SK-N-MC (cell line): Measurements from ENCODE around the gene CD48.
"Not testable (repeated sequence)": the region's sequence is repeated elsewhere in the genome, so short reads cannot be mapped to it uniquely, and the experiment has no call there.

Experiments used
- DNase-seq: peaks from one replicate; pipeline ENCODE4 v3.0.0-alpha.2; 2011; ENCODE audit warnings: low read depth, low spot score
- H3K27ac ChIP-seq: fragments of 200-600 bp; sonication (generic); 2 replicates; pipeline ENCODE4 v1.5.1; 2016; ENCODE audit warnings: mixed run types
- H3K36me3 ChIP-seq: fragments of 200-600 bp; sonication (generic); 2 replicates; pipeline ENCODE4 v1.6.1; 2017; ENCODE audit warnings: antibody characterized with exemption, low read length, mixed read lengths; ENCODE audit not compliant: insufficient read depth
- H3K4me3 ChIP-seq: fragments of 200-600 bp; sonication (generic); 2 replicates; pipeline ENCODE4 v1.5.1; 2016
- H3K9ac ChIP-seq: fragments of 200-600 bp; sonication (generic); 2 replicates; pipeline ENCODE4 v1.8.0; 2017; ENCODE audit warnings: mixed run types, mixed read lengths; ENCODE audit not compliant: insufficient read length
- H3K9me3 ChIP-seq: fragments of 200-600 bp; sonication (generic); 2 replicates; pipeline ENCODE4 v1.6.1; 2017; ENCODE audit warnings: low read depth, mild to moderate bottlenecking, antibody characterized with exemption, low read length, moderate library complexity, mixed read lengths
- EZH2 ChIP-seq: fragments of 200-600 bp; sonication (generic); IDR thresholded peaks from one replicate; pipeline ENCODE4 v1.6.1; 2017; ENCODE audit warnings: antibody characterized with exemption
- FOXP2 ChIP-seq: optimal IDR thresholded peaks from 2 replicates; pipeline ENCODE3; 2011; ENCODE audit warnings: mild to moderate bottlenecking, moderate library complexity; ENCODE audit not compliant: insufficient read depth; ENCODE audit errors: extremely low read length, control extremely low read depth
- POLR2AphosphoS5 ChIP-seq: IDR thresholded peaks from 2 replicates; pipeline ENCODE4 v1.6.1; 2012; ENCODE audit warnings: mild to moderate bottlenecking, low read depth, low read length, borderline replicate concordance

CD48 gene

DNA sequence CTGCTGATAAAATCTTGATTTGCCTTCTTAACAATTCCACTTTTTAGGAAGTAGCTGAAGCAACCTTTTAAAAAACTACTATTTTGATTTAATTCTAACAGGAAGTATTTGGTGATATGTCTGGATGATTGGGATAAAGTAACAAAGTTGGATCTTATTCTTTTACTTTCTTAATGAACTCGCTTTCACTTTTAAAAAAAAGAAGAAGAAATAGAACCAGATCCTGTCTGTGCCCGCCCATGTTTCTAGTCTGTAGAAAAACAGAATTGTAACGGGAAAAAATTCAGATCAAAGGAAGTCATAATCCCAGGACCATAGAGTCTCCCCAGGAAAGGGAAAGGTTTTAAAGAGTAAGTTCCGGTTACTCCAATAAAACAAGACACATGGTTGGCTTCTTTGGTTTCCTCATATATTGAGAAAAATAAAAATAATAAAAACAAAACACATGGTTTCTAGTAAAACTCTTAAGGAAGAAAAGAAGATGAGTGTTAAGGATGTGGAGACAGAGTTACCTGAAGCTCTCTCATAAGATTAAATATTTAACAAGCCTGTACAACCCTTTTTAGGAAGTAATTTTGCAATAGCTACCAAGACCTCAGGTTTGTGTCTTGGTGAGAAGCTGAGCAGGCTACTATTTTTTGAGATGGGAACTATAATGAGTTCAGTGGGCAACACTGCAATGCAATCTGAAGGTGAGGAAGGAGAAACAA lies 4.9 kb downstream of the CD48 start:
- DNase-seq = no peak
- H3K27ac ChIP-seq = no peak overlapping the region
- H3K36me3 ChIP-seq = no peaks in the 10 kb centered on the region
- no peak for TF ChIP-seq FOXP2
- TF ChIP-seq EZH2 = no peak
- no peak for TF ChIP-seq POLR2AphosphoS5
- no peak overlapping the region for H3K4me3 ChIP-seq
- no peak overlapping the region for H3K9ac ChIP-seq
- no peaks in the 10 kb centered on the region for H3K9me3 ChIP-seq

DNA sequence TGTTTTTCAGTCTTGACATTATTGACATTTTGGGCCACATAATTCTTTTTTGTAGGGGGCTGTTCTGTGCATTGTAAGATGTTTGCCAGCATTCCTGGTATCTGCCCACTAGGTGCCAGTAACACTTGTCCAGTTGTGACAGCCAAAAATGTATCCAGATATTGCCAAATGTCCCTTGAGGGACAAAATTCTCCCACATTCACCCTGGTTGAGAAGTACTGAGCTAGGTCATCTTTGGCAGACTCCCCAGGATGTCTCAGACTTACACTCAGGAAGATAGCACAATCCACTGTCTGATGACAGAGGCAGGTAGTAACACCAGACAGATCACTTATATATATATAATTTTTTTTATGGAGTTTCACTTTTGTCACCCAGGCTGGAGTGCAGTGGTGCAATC lies 5.9 kb downstream of the CD48 start:
- Histone ChIP-seq H3K9ac (no peak overlapping the region), H3K27ac (no peak overlapping the region), H3K9me3 (no peaks in the 10 kb centered on the region), H3K4me3 (no peak overlapping the region), H3K36me3 (no peaks in the 10 kb centered on the region)
- TF ChIP-seq EZH2 (no peak), FOXP2 (no peak), POLR2AphosphoS5 (no peak)
- DNase-seq = no peak

DNA sequence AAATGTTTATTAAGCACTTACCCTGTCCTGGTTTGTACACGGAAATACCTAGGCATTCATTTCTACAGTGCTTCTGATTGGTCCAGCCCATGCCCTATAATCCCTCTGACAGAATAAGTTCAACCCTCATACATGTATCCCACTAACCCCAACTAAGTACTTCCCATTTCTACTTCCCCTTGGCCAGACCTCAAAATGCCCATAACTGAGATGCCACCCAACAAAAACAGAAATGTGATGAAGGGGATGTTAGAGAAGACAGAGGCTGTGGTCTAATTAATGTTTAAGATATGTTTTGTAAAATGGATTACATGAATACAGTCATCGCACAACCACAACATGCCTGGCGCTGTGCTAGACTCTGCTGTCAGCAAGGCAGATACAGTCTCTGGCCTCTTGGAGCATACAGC lies 6.4 kb downstream of the CD48 start:
- H3K36me3 ChIP-seq, H3K4me3 ChIP-seq, DNase-seq, H3K9me3 ChIP-seq, H3K9ac ChIP-seq, H3K27ac ChIP-seq: not testable (repeated sequence)

DNA sequence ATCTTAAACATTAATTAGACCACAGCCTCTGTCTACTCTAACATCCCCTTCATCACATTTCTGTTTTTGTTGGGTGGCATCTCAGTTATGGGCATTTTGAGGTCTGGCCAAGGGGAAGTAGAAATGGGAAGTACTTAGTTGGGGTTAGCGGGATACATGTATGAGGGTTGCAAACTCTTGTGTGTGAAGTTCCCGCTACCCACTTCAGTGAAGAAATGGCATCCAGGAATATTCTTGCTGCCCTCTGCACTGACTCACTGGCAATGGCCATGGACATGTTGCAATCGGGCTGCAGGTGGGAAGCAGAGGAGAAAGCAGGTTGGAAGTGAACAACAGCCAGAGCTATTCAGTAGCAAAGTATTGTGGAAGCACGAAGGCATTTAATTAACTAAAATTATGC lies 7.4 kb downstream of the CD48 start:
- Histone ChIP-seq H3K4me3 (no peak overlapping the region), H3K9me3 (no peaks in the 10 kb centered on the region), H3K27ac (no peak overlapping the region), H3K36me3 (no peaks in the 10 kb centered on the region), H3K9ac (no peak overlapping the region)
- TF ChIP-seq POLR2AphosphoS5 (no peak), EZH2 (no peak), FOXP2 (no peak)
- no peak for DNase-seq

DNA sequence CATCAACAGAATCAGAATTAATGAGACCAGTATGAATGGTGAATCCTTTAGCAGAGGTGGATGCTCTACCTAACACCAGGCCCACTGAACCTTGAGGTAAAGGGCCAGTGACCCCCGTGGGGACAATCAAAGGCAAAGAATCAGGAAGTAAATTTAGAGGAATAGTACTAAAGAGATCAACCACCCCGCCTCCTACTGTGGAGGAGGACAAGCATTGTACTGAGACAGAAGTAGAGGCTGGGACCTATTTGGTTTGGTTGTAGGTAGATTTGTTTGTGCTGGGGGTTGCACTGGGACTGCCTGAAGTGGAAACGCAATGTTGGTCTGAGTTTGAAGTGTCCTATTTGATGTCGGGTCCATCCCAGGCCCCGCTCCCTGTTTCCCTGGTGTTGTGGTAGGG lies 9.5 kb downstream of the CD48 start:
- H3K4me3 ChIP-seq = no peak overlapping the region
- no peak overlapping the region for H3K9ac ChIP-seq
- H3K36me3 ChIP-seq = no peaks in the 10 kb centered on the region
- no peak overlapping the region for H3K27ac ChIP-seq
- TF ChIP-seq EZH2 (no peak), FOXP2 (no peak), POLR2AphosphoS5 (no peak)
- DNase-seq = no peak
- H3K9me3 ChIP-seq = no peaks in the 10 kb centered on the region

DNA sequence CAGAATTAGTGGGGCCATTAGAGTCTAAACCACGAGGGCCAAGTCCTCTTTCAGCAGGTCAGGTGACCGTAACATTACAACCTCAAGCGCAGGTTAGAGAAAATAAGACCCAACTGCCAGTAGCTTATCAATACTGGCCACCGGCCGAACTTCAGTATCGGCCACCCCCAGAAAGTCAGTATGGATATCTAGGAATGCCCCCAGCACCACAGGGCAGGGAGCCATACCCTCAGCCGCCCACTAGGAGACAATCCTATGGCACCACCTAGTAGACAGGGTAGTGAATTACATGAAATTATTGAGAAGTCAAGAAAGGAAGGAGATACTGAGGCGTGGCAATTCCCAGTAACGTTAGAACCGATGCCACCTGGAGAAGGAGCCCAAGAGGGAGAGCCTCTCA lies 19.2 kb downstream of the CD48 start:
- not testable (repeated sequence) for DNase-seq, H3K9ac ChIP-seq, H3K27ac ChIP-seq, H3K9me3 ChIP-seq, H3K36me3 ChIP-seq, H3K4me3 ChIP-seq

DNA sequence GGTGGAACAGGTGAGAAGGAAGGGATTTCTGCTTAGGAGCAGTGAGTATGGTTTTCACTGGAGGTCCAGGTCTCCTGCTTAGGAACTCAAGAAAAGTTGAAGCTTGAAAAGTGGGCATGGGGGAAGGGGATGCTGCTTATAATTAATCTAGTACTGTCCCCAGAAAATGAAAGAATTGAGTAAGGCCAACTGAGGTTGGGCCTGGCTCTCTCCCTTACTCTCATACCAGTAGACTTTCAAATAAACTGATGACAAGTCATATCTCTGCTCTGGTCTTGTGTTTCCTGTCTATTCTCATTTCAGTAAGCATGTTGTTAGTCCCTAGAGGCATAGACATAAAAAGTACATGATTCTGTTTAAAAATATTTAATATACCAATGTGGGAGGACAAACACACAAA lies 26.4 kb downstream of the CD48 start:
- Histone ChIP-seq H3K36me3 (no peaks in the 10 kb centered on the region), H3K9ac (no peak overlapping the region)
- no peak for DNase-seq

DNA sequence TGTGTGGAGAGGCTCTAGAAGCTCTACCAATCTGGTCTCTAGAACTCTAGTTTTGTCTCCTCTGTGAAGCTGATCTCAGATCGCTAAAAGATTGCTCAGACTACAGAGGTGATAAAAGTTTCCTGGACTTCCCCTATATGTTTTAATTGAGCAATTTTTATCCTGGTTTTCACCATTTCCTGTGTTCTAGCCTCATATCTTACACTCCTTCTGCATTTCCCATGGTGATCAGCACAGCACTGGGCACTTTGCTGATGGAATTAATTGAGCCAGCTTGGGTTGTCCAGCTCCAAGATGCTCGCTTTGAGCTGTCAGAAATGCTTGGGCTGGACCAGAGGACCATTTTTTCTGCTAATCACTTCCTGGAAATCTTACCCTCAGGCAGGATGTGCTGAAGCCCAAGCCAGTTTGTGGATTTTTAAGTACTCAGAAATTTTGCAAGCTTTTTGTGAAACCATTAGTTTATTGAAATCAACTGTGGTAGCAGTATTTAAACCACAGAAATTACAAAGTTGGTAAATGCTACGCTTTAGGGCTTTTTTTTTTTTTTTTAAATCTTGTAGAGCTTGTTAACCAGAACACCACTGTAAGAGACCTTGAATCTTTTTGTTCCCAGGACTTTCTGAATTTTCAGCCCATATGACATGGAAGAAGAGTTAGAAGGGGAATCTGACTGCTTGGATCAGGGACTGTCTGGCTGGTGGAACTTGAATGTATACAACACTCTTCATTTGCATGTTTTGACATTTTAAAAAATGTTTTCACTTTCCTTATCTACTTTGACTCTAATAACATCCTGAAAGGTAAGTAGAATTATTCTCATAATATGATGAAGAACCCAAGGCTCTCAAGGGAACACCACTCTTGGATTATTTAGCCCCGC lies 28.4 kb downstream of the CD48 start:
- Histone ChIP-seq H3K27ac (no peak overlapping the region), H3K9me3 (no peaks in the 10 kb centered on the region), H3K9ac (no peak overlapping the region), H3K4me3 (no peak overlapping the region), H3K36me3 (no peaks in the 10 kb centered on the region)
- DNase-seq = peak; percentile 35
- TF ChIP-seq POLR2AphosphoS5 = no peak
- no peak for TF ChIP-seq FOXP2
- no peak for TF ChIP-seq EZH2

More for the DNA sequence above, 26.4 kb downstream of the CD48 start:
- TF ChIP-seq POLR2AphosphoS5 (no peak), FOXP2 (no peak), EZH2 (no peak)
- no peaks in the 10 kb centered on the region for H3K9me3 ChIP-seq
- no peak overlapping the region for H3K4me3 ChIP-seq
- no peak overlapping the region for H3K27ac ChIP-seq

DNA sequence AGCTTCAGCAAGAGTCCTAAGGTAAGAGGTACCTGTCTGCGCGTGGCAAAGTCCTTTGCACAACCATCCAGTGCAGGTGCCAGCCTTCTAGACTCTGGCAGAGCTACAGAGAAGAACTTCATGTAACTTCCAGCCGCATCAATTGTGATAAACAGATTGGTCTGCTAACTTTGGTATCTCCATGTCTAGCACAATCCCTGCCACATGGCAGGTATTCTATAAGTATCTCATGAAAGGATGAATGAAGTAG lies 29.8 kb downstream of the CD48 start:
- Histone ChIP-seq H3K9ac (no peak overlapping the region), H3K4me3 (no peak overlapping the region), H3K9me3 (no peaks in the 10 kb centered on the region), H3K36me3 (no peaks in the 10 kb centered on the region), H3K27ac (no peak overlapping the region)
- DNase-seq = no peak
- TF ChIP-seq FOXP2 (no peak), POLR2AphosphoS5 (no peak), EZH2 (no peak)
